Occipital lobe (tissue), 2 donors: ENCODE measurements around the gene GNMT. TPM values are rescaled to one million over a fixed set of nuclear protein-coding genes. Genes with fewer than 3 reads are reported as not detected.

Experiments used
- DNase-seq: peaks from one replicate; lab custom pipeline; 2025; lab: John Stamatoyannopoulos, UW
- total RNA-seq: library from RNA; depleted of rRNA; stranded (reverse); fragments of >200 nt; gene quantifications from one replicate; pipeline ENCODE4 v1.2.3, GENCODE V29; 2014

GNMT gene
- total RNA-seq, 1 donor from 2014 or later, result not detected

GRCh38 chr6:43013097-43013842, 52.7 kb downstream of the GNMT start:
- DNase-seq, result no peak

Other genes with a start within 250 kb of the GNMT start
- 5.0 TPM for gene PRPH2, start 238.2 kb upstream of the GNMT start, total RNA-seq
- gene TBCC, start 214.7 kb upstream of the GNMT start, total RNA-seq, result 63.2 TPM
- 28.2 TPM for gene BICRAL, start 178.7 kb upstream of the GNMT start, total RNA-seq
- 156 TPM for gene RPL7L1, start 81.1 kb upstream of the GNMT start, total RNA-seq
- not detected for gene PTCRA, start 44.7 kb upstream of the GNMT start, total RNA-seq
- 24.6 TPM for gene CNPY3, start 31.3 kb upstream of the GNMT start, total RNA-seq
- gene PEX6, start 18.4 kb downstream of the GNMT start, total RNA-seq, result 24.0 TPM
- gene PPP2R5D, start 23.8 kb downstream of the GNMT start, total RNA-seq, result 33.2 TPM
- 27.8 TPM for gene MEA1, start 53.2 kb downstream of the GNMT start, total RNA-seq
- 145 TPM for gene KLHDC3, start 53.5 kb downstream of the GNMT start, total RNA-seq
- gene RRP36, start 60.9 kb downstream of the GNMT start, total RNA-seq, result 52.3 TPM
- 12.8 TPM for gene CUL7, start 93.1 kb downstream of the GNMT start, total RNA-seq
- gene MRPL2, start 98.7 kb downstream of the GNMT start, total RNA-seq, result 8.9 TPM
- gene KLC4, start 98.9 kb downstream of the GNMT start, total RNA-seq, result 20.7 TPM
- 26.0 TPM for gene PTK7, start 115.6 kb downstream of the GNMT start, total RNA-seq
- gene SRF, start 210.5 kb downstream of the GNMT start, total RNA-seq, result 11.9 TPM
- 23.9 TPM for gene CUL9, start 221.4 kb downstream of the GNMT start, total RNA-seq